DMS53 (cell line): ENCODE results near the gene TRIM72.
"Not testable (repeated sequence)": the region's sequence is repeated elsewhere in the genome, so short reads cannot be mapped to it uniquely, and the experiment has no call there.

ENCODE experiments used
- DNase-seq: peaks from one replicate; lab custom pipeline; 2025; lab: John Stamatoyannopoulos, UW

Gene TRIM72

GRCh38 chr16:31256466-31256865 is 42.5 kb downstream of the TRIM72 start:
- DNase-seq, result no peak

GRCh38 chr16:31258366-31258765 is 44.4 kb downstream of the TRIM72 start:
- no peak for DNase-seq

GRCh38 chr16:31260136-31260931 is 46.4 kb downstream of the TRIM72 start:
- DNase-seq, result no peak

GRCh38 chr16:31262084-31262483 is 48.2 kb downstream of the TRIM72 start:
- no peak for DNase-seq

- peak; percentile 44 for DNase-seq
Measured at GRCh38 chr16:31265329-31266245, 51.7 kb downstream of the TRIM72 start.

GRCh38 chr16:31267332-31268032 is 53.6 kb downstream of the TRIM72 start:
- no peak for DNase-seq

GRCh38 chr16:31268033-31268365 is 54.1 kb downstream of the TRIM72 start:
- no peak for DNase-seq

GRCh38 chr16:31268891-31269290 is 55.0 kb downstream of the TRIM72 start:
- no peak for DNase-seq

- DNase-seq, result no peak
Measured at GRCh38 chr16:31269541-31269940, 55.6 kb downstream of the TRIM72 start.

- not testable (repeated sequence) for DNase-seq
Measured at GRCh38 chr16:31269973-31270372, 56.1 kb downstream of the TRIM72 start.

GRCh38 chr16:31270795-31271194 is 56.9 kb downstream of the TRIM72 start:
- DNase-seq, result no peak

GRCh38 chr16:31271621-31272190 is 57.8 kb downstream of the TRIM72 start:
- no peak for DNase-seq

GRCh38 chr16:31273187-31273586 is 59.3 kb downstream of the TRIM72 start:
- no peak for DNase-seq

GRCh38 chr16:31273676-31274075 is 59.8 kb downstream of the TRIM72 start:
- no peak for DNase-seq

- no peak for DNase-seq
Measured at GRCh38 chr16:31274831-31275816, 61.2 kb downstream of the TRIM72 start.

- DNase-seq, result no peak
Measured at GRCh38 chr16:31276600-31276999, 62.7 kb downstream of the TRIM72 start.

GRCh38 chr16:31277659-31278260 is 63.8 kb downstream of the TRIM72 start:
- no peak for DNase-seq

- DNase-seq, result not testable (repeated sequence)
Measured at GRCh38 chr16:31278853-31279252, 64.9 kb downstream of the TRIM72 start.
